Right atrium auricular region (tissue), 2 donors: ENCODE measurements around the gene BTN1A1. TPM values are rescaled to one million over a fixed set of nuclear protein-coding genes. Genes with fewer than 3 reads are reported as not detected.

Source experiments
- DNase-seq: peaks from one replicate; pipeline ENCODE4 v3.0.0-alpha.2; 2019; ENCODE audit warnings: low spot score
- H3K27ac ChIP-seq, 2 donors: fragments of 200-600 bp; sonication (generic); 1 replicate in 1 of 2; 2 replicates in 1 of 2; pipeline ENCODE4 v1.5.1; 2016 to 2019
- H3K27me3 ChIP-seq, 2 donors: fragments of 200-600 bp; sonication (generic); one replicate each; pipeline versions ENCODE4 v1.5.1 to v1.6.0; 2017 to 2019
- H3K36me3 ChIP-seq: fragments of 200-600 bp; sonication (generic); one replicate; pipeline ENCODE4 v1.5.1; 2016
- H3K4me1 ChIP-seq, 2 donors: fragments of 200-600 bp; sonication (generic); one replicate each; pipeline versions ENCODE4 v1.5.1 to v1.6.0; 2017 to 2019
- H3K4me3 ChIP-seq, 2 donors: fragments of 200-600 bp; sonication (generic); 1 replicate in 1 of 2; 2 replicates in 1 of 2; pipeline ENCODE4 v1.5.1; 2017 to 2019; ENCODE audit warnings: mild to moderate bottlenecking in 1 of 2, moderate library complexity in 1 of 2
- H3K9me3 ChIP-seq, 2 donors: fragments of 200-600 bp; sonication (generic); one replicate each; pipeline ENCODE4 v1.5.1; 2019
- total RNA-seq, 2 donors: library from RNA; depleted of rRNA; stranded (reverse); fragments of >200 nt; gene quantifications; one replicate each; pipeline ENCODE4 v1.1.0, GENCODE V29; 2016
- TF ChIP-seq, protein P1 (sequence below), 2 donors: fragments of 200-600 bp; sonication (generic); IDR thresholded peaks; one replicate each; pipeline ENCODE4 v1.5.1; 2019; ENCODE audit warnings: antibody characterized with exemption in 2 of 2

The BTN1A1 gene, protein sequence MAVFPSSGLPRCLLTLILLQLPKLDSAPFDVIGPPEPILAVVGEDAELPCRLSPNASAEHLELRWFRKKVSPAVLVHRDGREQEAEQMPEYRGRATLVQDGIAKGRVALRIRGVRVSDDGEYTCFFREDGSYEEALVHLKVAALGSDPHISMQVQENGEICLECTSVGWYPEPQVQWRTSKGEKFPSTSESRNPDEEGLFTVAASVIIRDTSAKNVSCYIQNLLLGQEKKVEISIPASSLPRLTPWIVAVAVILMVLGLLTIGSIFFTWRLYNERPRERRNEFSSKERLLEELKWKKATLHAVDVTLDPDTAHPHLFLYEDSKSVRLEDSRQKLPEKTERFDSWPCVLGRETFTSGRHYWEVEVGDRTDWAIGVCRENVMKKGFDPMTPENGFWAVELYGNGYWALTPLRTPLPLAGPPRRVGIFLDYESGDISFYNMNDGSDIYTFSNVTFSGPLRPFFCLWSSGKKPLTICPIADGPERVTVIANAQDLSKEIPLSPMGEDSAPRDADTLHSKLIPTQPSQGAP
- not detected for total RNA-seq

GRCh38 chr6:26500102-26500501 is at the start of gene BTN1A1:
TSS of gene BTN1A1 (plus strand) at chr6:26500303. CDS start at chr6:26501287, 984 bp downstream.
- DNase-seq, result no peak

GRCh38 chr6:26452631-26453235 is 47.4 kb upstream of the BTN1A1 start:
- TF ChIP-seq, protein P1, sequence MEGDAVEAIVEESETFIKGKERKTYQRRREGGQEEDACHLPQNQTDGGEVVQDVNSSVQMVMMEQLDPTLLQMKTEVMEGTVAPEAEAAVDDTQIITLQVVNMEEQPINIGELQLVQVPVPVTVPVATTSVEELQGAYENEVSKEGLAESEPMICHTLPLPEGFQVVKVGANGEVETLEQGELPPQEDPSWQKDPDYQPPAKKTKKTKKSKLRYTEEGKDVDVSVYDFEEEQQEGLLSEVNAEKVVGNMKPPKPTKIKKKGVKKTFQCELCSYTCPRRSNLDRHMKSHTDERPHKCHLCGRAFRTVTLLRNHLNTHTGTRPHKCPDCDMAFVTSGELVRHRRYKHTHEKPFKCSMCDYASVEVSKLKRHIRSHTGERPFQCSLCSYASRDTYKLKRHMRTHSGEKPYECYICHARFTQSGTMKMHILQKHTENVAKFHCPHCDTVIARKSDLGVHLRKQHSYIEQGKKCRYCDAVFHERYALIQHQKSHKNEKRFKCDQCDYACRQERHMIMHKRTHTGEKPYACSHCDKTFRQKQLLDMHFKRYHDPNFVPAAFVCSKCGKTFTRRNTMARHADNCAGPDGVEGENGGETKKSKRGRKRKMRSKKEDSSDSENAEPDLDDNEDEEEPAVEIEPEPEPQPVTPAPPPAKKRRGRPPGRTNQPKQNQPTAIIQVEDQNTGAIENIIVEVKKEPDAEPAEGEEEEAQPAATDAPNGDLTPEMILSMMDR (IDR thresholded peaks at IDR 0.05), result no peak
- Histone ChIP-seq H3K4me1 (peaks cover 0 to 17% of the 10 kb centered on the region in 2 donors), H3K27me3 (no peaks in the 10 kb centered on the region), H3K9me3 (no peaks in the 10 kb centered on the region), H3K27ac (no peak overlapping the region), H3K4me3 (no peak overlapping the region), H3K36me3 (no peaks in the 10 kb centered on the region)
- no peak for DNase-seq

More at GRCh38 chr6:26500102-26500501, at the start of gene BTN1A1:
- H3K9me3 ChIP-seq, result no peaks in the 10 kb centered on the region
- H3K27me3 ChIP-seq, result peaks cover 7% of the 10 kb centered on the region in 2 donors
- H3K36me3 ChIP-seq, result no peaks in the 10 kb centered on the region
- no peak within 1 kb of the TSS for H3K4me3 ChIP-seq
- H3K27ac ChIP-seq, result no peak within 1 kb of the TSS
- TF ChIP-seq, protein P1 (IDR thresholded peaks at IDR 0.05), result no peak
- peaks cover 0 to 11% of the 10 kb centered on the region in 2 donors for H3K4me1 ChIP-seq

- Histone ChIP-seq H3K36me3 (peaks cover 3% of the 10 kb centered on the region), H3K9me3 (no peaks in the 10 kb centered on the region), H3K27me3 (no peaks in the 10 kb centered on the region), H3K4me3 (no peak overlapping the region), H3K27ac (no peak overlapping the region), H3K4me1 (peaks cover 0 to 26% of the 10 kb centered on the region in 2 donors)
- no peak for DNase-seq
- TF ChIP-seq, protein P1 (IDR thresholded peaks at IDR 0.05), result no peak
Measured at GRCh38 chr6:26454631-26455030, 45.5 kb upstream of the BTN1A1 start.

DNA sequence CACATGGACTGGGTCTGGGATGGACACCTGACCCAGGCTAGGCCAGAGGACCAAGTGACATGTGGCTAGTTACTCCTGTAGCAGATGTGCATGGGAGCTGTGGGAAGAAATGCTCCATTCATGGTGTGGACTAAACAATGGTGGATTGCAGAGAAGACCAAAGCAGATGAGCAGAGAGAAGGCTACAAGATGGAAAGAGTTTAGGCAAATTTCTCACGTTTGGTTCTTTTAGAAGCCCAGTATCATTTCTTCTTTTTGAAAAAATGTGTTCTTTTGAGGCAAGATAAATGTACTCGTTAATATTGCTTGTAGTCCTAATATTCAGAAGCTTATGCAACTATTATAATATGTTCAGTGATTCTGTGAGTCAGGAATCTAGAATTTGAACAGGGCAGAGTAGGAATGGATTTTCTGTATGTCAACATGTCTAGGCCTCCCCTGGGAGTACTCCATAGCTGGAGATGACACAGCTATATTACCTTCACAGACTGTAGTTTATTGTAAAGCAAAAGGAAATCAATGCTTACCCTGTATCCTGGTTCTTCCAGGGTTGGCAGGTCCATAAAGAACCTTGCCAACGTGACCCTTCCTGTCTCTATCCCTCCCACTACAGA is 44.6 kb upstream of the BTN1A1 start:
- Histone ChIP-seq H3K9me3 (no peaks in the 10 kb centered on the region), H3K27me3 (no peaks in the 10 kb centered on the region), H3K27ac (no peak overlapping the region), H3K4me3 (no peak overlapping the region), H3K4me1 (peaks cover 0 to 34% of the 10 kb centered on the region in 2 donors), H3K36me3 (peaks cover 9% of the 10 kb centered on the region)
- no peak for DNase-seq
- TF ChIP-seq, protein P1 (IDR thresholded peaks at IDR 0.05), result no peak

GRCh38 chr6:26457264-26457805 is 42.8 kb upstream of the BTN1A1 start:
- TF ChIP-seq, protein P1 (IDR thresholded peaks at IDR 0.05), result no peak
- no peak for DNase-seq
- Histone ChIP-seq H3K9me3 (no peaks in the 10 kb centered on the region), H3K4me1 (peaks cover 0 to 51% of the 10 kb centered on the region in 2 donors), H3K27me3 (no peaks in the 10 kb centered on the region), H3K36me3 (peaks cover 20% of the 10 kb centered on the region), H3K27ac (peak overlapping the region; percentile 94), H3K4me3 (peak overlapping the region; percentile 73 to 79)
